ENCODE measurements around the gene LSR. TPM values are rescaled to one million over a fixed set of nuclear protein-coding genes. Genes with fewer than 3 reads are reported as not detected.

The LSR gene
- total and polyA plus RNA-seq, 7 donors, result 1.7 to 5.2 (median 2.4) TPM

- Histone ChIP-seq H3K9me3 (no peaks in the 10 kb centered on the region), H3K36me3 (ENCODE audit: insufficient read depth in 1 of 2, low read depth in 1 of 2) (no peaks in the 10 kb centered on the region), H3K4me1 (no peaks in the 10 kb centered on the region), H3K27ac (no peak overlapping the region), H3K4me3 (no peak overlapping the region), H3K27me3 (ENCODE audit: insufficient read depth in 3 of 3, low read length in 2 of 3) (peaks cover 0 to 42% (median 7%) of the 10 kb centered on the region in 3 donors)
- intact Hi-C loops (cut with DNase I), result no loop called here
- DNase-seq (no peak), ATAC-seq (no peak)
- no peak for TF ChIP-seq CTCF (IDR thresholded peaks at IDR 0.05)
- WGBS, 3 donors, result 93 to 95% (median 94%) methylated on average over 3 of the region's 3 CpGs
Observed at GRCh38 chr19:35297515-35297848, 48.7 kb downstream of the LSR start.

- Histone ChIP-seq H3K36me3 (ENCODE audit: insufficient read depth in 1 of 2, low read depth in 1 of 2) (no peaks in the 10 kb centered on the region), H3K4me3 (no peak overlapping the region), H3K27ac (no peak overlapping the region), H3K9me3 (no peaks in the 10 kb centered on the region), H3K27me3 (ENCODE audit: insufficient read depth in 3 of 3, low read length in 2 of 3) (peaks cover 0 to 44% (median 7%) of the 10 kb centered on the region in 3 donors), H3K4me1 (no peaks in the 10 kb centered on the region)
- WGBS, 3 donors, result 96 to 100% (median 98%) methylated on average over 2 of the region's 2 CpGs
- DNase-seq (no peak), ATAC-seq (no peak)
- intact Hi-C loops (cut with DNase I), result no loop called here
- TF ChIP-seq CTCF (IDR thresholded peaks at IDR 0.05), result no peak
Observed at GRCh38 chr19:35297922-35298321, 49.1 kb downstream of the LSR start.

GRCh38 chr19:35298561-35298972 is 49.8 kb downstream of the LSR start:
- Histone ChIP-seq H3K4me3 (no peak overlapping the region), H3K9me3 (no peaks in the 10 kb centered on the region), H3K27me3 (ENCODE audit: insufficient read depth in 3 of 3, low read length in 2 of 3) (peaks cover 0 to 43% (median 7%) of the 10 kb centered on the region in 3 donors), H3K36me3 (ENCODE audit: insufficient read depth in 1 of 2, low read depth in 1 of 2) (no peaks in the 10 kb centered on the region), H3K4me1 (no peaks in the 10 kb centered on the region), H3K27ac (no peak overlapping the region)
- intact Hi-C loops (cut with DNase I), result no loop called here
- whole genome bisulfite sequencing, 3 donors, result 94 to 97% (median 95%) methylated on average over 5 of the region's 5 CpGs
- no peak for ATAC-seq
- TF ChIP-seq CTCF (IDR thresholded peaks at IDR 0.05), result no peak
- DNase-seq, result no peak

- DNase-seq (no peak), ATAC-seq (peak in 3 of 4 donors; percentile 27 to 61 (median 40))
- Histone ChIP-seq H3K27ac (no peak overlapping the region), H3K36me3 (ENCODE audit: insufficient read depth in 1 of 2, low read depth in 1 of 2) (no peaks in the 10 kb centered on the region), H3K4me1 (no peaks in the 10 kb centered on the region), H3K9me3 (no peaks in the 10 kb centered on the region), H3K4me3 (no peak overlapping the region), H3K27me3 (ENCODE audit: insufficient read depth in 3 of 3, low read length in 2 of 3) (peaks cover 0 to 39% (median 7%) of the 10 kb centered on the region in 3 donors)
- intact Hi-C loops (cut with DNase I), result no loop called here
- 34 to 58% (median 36%) methylated on average over 31 to 55 of the region's 55 CpGs for WGBS, 3 donors
- TF ChIP-seq CTCF (IDR thresholded peaks at IDR 0.05), result no peak
Observed at GRCh38 chr19:35299523-35300338, 50.9 kb downstream of the LSR start.

- 63 to 81% (median 69%) methylated on average over 10 of the region's 10 CpGs for WGBS, 3 donors
- TF ChIP-seq CTCF (IDR thresholded peaks at IDR 0.05), result no peak
- no peaks in the 10 kb centered on the region for H3K4me1 ChIP-seq
- H3K27me3 ChIP-seq (ENCODE audit: insufficient read depth in 3 of 3, low read length in 2 of 3), result peaks cover 0 to 38% (median 7%) of the 10 kb centered on the region in 3 donors
- DNase-seq (no peak), ATAC-seq (no peak)
- H3K9me3 ChIP-seq, result no peaks in the 10 kb centered on the region
- H3K4me3 ChIP-seq, result no peak overlapping the region
- H3K27ac ChIP-seq, result no peak overlapping the region
- no peaks in the 10 kb centered on the region for H3K36me3 ChIP-seq (ENCODE audit: insufficient read depth in 1 of 2, low read depth in 1 of 2)
- intact Hi-C loops (cut with DNase I), result no loop called here
Observed at GRCh38 chr19:35300339-35300649, 51.5 kb downstream of the LSR start.
